ENCODE measurements around the gene CD69.

Gene CD69

GRCh38 chr12:9760699-9761418 is at the start of gene CD69:
Gene CD69 (minus strand): TSS chr12:9760901. CDS start chr12:9760820, 81 bp downstream.
- H3K27ac ChIP-seq: no peak within 1 kb of the TSS
- no peak for TF ChIP-seq CTCF (conservative IDR thresholded peaks at IDR 0.05)

GRCh38 chr12:9809866-9810265 is 49.2 kb upstream of the CD69 start:
- TF ChIP-seq CTCF (conservative IDR thresholded peaks at IDR 0.05): no peak
- no peak overlapping the region for H3K27ac ChIP-seq

- TF ChIP-seq CTCF (conservative IDR thresholded peaks at IDR 0.05): no peak
- H3K27ac ChIP-seq: no peak overlapping the region
Observed at GRCh38 chr12:9809338-9809737, 48.6 kb upstream of the CD69 start.

- no peak overlapping the region for H3K27ac ChIP-seq
- no peak for TF ChIP-seq CTCF (conservative IDR thresholded peaks at IDR 0.05)
Observed at GRCh38 chr12:9808504-9808903, 47.8 kb upstream of the CD69 start.

- H3K27ac ChIP-seq: no peak overlapping the region
- TF ChIP-seq CTCF (conservative IDR thresholded peaks at IDR 0.05): no peak
Observed at GRCh38 chr12:9806714-9807113, 46.0 kb upstream of the CD69 start.

- TF ChIP-seq CTCF (conservative IDR thresholded peaks at IDR 0.05): no peak
- H3K27ac ChIP-seq: no peak overlapping the region
Observed at GRCh38 chr12:9805883-9806282, 45.2 kb upstream of the CD69 start.

GRCh38 chr12:9799961-9800360 is 39.3 kb upstream of the CD69 start:
- no peak overlapping the region for H3K27ac ChIP-seq
- TF ChIP-seq CTCF (conservative IDR thresholded peaks at IDR 0.05): no peak
